Measurements from ENCODE around the gene EEF1G. TPM values are rescaled to one million over a fixed set of nuclear protein-coding genes. Genes with fewer than 3 reads are reported as not detected.

The EEF1G gene
- polyA plus RNA-seq, 1 donor from 2014 or later, result 1,555 TPM

- Histone ChIP-seq H3K36me3 (ENCODE audit: insufficient read depth, low read length) (no peaks in the 10 kb centered on the region), H3K27me3 (ENCODE audit: insufficient read depth, low read depth, low read length) (no peaks in the 10 kb centered on the region), H2AFZ (ENCODE audit: low read depth, low read length) (no peak overlapping the region), H4K20me1 (ENCODE audit: insufficient read depth) (no peaks in the 10 kb centered on the region), H3K79me2 (replicated peaks; ENCODE audit: insufficient read depth, low read length) (peaks cover 25% of the 10 kb centered on the region), H3K9me2 (ENCODE audit: insufficient read depth, low read length) (no peaks in the 10 kb centered on the region), H3K4me2 (ENCODE audit: low read length) (no peak overlapping the region), H3K4me3 (ENCODE audit: low read length) (no peak overlapping the region), H3K9ac (ENCODE audit: low read length) (no peak overlapping the region), H3K27ac (ENCODE audit: low read length) (no peak overlapping the region), H3K9me3 (ENCODE audit: low read length) (no peaks in the 10 kb centered on the region), H3F3A (ENCODE audit: insufficient read depth, low read length, poor library complexity, severe bottlenecking) (no peaks in the 10 kb centered on the region)
- TF ChIP-seq RAD21 (conservative IDR thresholded peaks at IDR 0.05), result no peak
- no peak for TF ChIP-seq EP300 (conservative IDR thresholded peaks at IDR 0.05; ENCODE audit: poor library complexity, severe bottlenecking)
- TF ChIP-seq REST (IDR thresholded peaks at IDR 0.05; ENCODE audit: borderline replicate concordance), result no peak
- TF ChIP-seq EZH2 (IDR thresholded peaks at IDR 0.05; ENCODE audit: borderline replicate concordance, insufficient read depth, low read length, poor library complexity, severe bottlenecking), result no peak
- no peak for TF ChIP-seq TAF1 (IDR thresholded peaks at IDR 0.05; ENCODE audit: low read depth)
- no peak for TF ChIP-seq POLR2AphosphoS5 (IDR thresholded peaks at IDR 0.05)
- no peak for TF ChIP-seq SMC3 (conservative IDR thresholded peaks at IDR 0.05; ENCODE audit: poor library complexity)
- TF ChIP-seq MXI1 (conservative IDR thresholded peaks at IDR 0.05; ENCODE audit: poor library complexity, severe bottlenecking), result no peak
- TF ChIP-seq CTCF (IDR thresholded peaks at IDR 0.05; ENCODE audit: poor library complexity, severe bottlenecking), result no peak
These were observed 30.1 kb upstream of the EEF1G start for GRCh38 chr11:62603776-62604299.

- Histone ChIP-seq H3K27me3 (ENCODE audit: insufficient read depth, low read depth, low read length) (no peaks in the 10 kb centered on the region), H3K27ac (ENCODE audit: low read length) (no peak overlapping the region), H3K9me3 (ENCODE audit: low read length) (no peaks in the 10 kb centered on the region), H2AFZ (ENCODE audit: low read depth, low read length) (no peak overlapping the region), H3K36me3 (ENCODE audit: insufficient read depth, low read length) (no peaks in the 10 kb centered on the region), H3K4me2 (ENCODE audit: low read length) (no peak overlapping the region), H3K9me2 (ENCODE audit: insufficient read depth, low read length) (no peaks in the 10 kb centered on the region), H3K79me2 (replicated peaks; ENCODE audit: insufficient read depth, low read length) (peaks cover 32% of the 10 kb centered on the region), H3K9ac (ENCODE audit: low read length) (peak overlapping the region; percentile 78), H3F3A (ENCODE audit: insufficient read depth, low read length, poor library complexity, severe bottlenecking) (no peaks in the 10 kb centered on the region), H4K20me1 (ENCODE audit: insufficient read depth) (no peaks in the 10 kb centered on the region), H3K4me3 (ENCODE audit: low read length) (no peak overlapping the region)
- TF ChIP-seq EP300 (conservative IDR thresholded peaks at IDR 0.05; ENCODE audit: poor library complexity, severe bottlenecking), result no peak
- no peak for TF ChIP-seq POLR2AphosphoS5 (IDR thresholded peaks at IDR 0.05)
- TF ChIP-seq SMC3 (conservative IDR thresholded peaks at IDR 0.05; ENCODE audit: poor library complexity), result no peak
- no peak for TF ChIP-seq RAD21 (conservative IDR thresholded peaks at IDR 0.05)
- TF ChIP-seq TAF1 (IDR thresholded peaks at IDR 0.05; ENCODE audit: low read depth), result no peak
These were observed 29.3 kb upstream of the EEF1G start for GRCh38 chr11:62603072-62603408.

Data from neural cell (in vitro differentiated cells).